Smooth muscle cell (in vitro differentiated cells): Measurements from ENCODE around the gene PCSK1. TPM values are rescaled to one million over a fixed set of nuclear protein-coding genes. Genes with fewer than 3 reads are reported as not detected.

Experiments used
- DNase-seq: peaks from one replicate; lab custom pipeline; 2025; ENCODE audit not compliant: unreplicated experiment; lab: John Stamatoyannopoulos, UW
- H2AFZ ChIP-seq: fragments of 200-600 bp; sonication (generic); 2 replicates; pipeline ENCODE4 v1.6.0; 2016; ENCODE audit warnings: antibody characterized with exemption, low read depth, mild to moderate bottlenecking
- H3F3A ChIP-seq: fragments of 200-600 bp; sonication (generic); 2 replicates; pipeline ENCODE4 v1.6.0; 2017; ENCODE audit warnings: antibody characterized with exemption, low read depth
- H3K27ac ChIP-seq: fragments of 200-600 bp; sonication (generic); 2 replicates; pipeline ENCODE4 v1.5.1; 2016; ENCODE audit warnings: low read depth, mild to moderate bottlenecking
- H3K27me3 ChIP-seq: fragments of 200-600 bp; sonication (generic); 2 replicates; pipeline ENCODE4 v1.6.1; 2016; ENCODE audit warnings: low read depth, mild to moderate bottlenecking
- H3K36me3 ChIP-seq: fragments of 200-600 bp; sonication (generic); 2 replicates; pipeline ENCODE4 v1.5.1; 2016; ENCODE audit warnings: low read depth
- H3K4me1 ChIP-seq: fragments of 200-600 bp; sonication (generic); 2 replicates; pipeline ENCODE4 v1.5.1; 2016; ENCODE audit warnings: low read depth
- H3K4me2 ChIP-seq: fragments of 200-600 bp; sonication (generic); 2 replicates; pipeline ENCODE4 v1.6.0; 2016; ENCODE audit warnings: mild to moderate bottlenecking
- H3K4me3 ChIP-seq: fragments of 200-600 bp; sonication (generic); 2 replicates; pipeline ENCODE4 v1.5.1; 2016; ENCODE audit warnings: mild to moderate bottlenecking
- H3K79me2 ChIP-seq: fragments of 200-600 bp; sonication (generic); 2 replicates; pipeline ENCODE4 v1.6.0; 2016; ENCODE audit warnings: low read depth, mild to moderate bottlenecking
- H3K9ac ChIP-seq: fragments of 200-600 bp; sonication (generic); 2 replicates; pipeline ENCODE4 v1.6.0; 2016; ENCODE audit warnings: low read depth
- H3K9me3 ChIP-seq: fragments of 200-600 bp; sonication (generic); replicated peaks from 2 replicates; pipeline ENCODE4 v1.5.1; 2016; ENCODE audit warnings: low read depth
- H4K20me1 ChIP-seq: fragments of 200-600 bp; sonication (generic); 2 replicates; pipeline ENCODE4 v1.6.0; 2016; ENCODE audit warnings: low read depth
- WGBS: methylation state at CpG from one replicate; pipeline ENCODE4 v1.1.7; 2016; ENCODE audit warnings: low lambda C conversion rate; 5-methylcytosine and 5-hydroxymethylcytosine counted together
- polyA plus RNA-seq: library from polyadenylated mRNA; unstranded; fragments of >200 nt; fragmentation: Nextera tagmentation; extraction: Ambion mirVana; gene quantifications from 2 replicates; pipeline ENCODE4 v1.2.1, GENCODE V29; 2016
- total RNA-seq: library from RNA; depleted of rRNA; stranded (reverse); fragments of >200 nt; gene quantifications from 2 replicates; pipeline ENCODE4 v1.2.3, GENCODE V29; 2014
- TF ChIP-seq, protein P1 (sequence below): fragments of 200-600 bp; sonication (generic); IDR thresholded peaks from 2 replicates; pipeline ENCODE4 v1.5.1; 2017; ENCODE audit warnings: borderline replicate concordance, mild to moderate bottlenecking, antibody characterized with exemption; ENCODE audit not compliant: insufficient read depth, poor library complexity, severe bottlenecking

PCSK1 gene
- total and polyA plus RNA-seq, 2 experiments from 2014 or later, result 0.32 to 1.1 TPM

DNA sequence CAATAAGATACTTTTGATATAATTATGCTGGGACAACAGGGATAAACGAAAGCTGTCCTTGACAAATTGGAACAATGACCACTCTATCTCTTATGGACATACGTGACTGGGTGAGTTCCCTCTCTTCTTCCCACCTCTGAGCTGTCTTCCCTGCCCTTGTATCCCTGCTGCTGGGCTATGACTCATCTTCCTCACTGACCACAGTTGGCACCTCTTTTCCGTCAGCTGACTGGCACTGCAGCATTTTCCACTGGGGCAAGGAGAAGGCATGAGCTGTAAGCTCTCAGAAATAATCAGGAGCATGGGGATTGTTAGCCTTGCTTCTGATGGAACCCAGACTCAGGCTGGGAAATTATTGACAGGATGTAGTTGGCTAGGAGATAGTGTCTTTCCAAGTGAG is 48.7 kb downstream of the PCSK1 start:
- DNase-seq, result no peak
- H3F3A ChIP-seq, result no peaks in the 10 kb centered on the region
- H3K79me2 ChIP-seq, result no peaks in the 10 kb centered on the region
- H3K9ac ChIP-seq, result no peak overlapping the region
- no peak overlapping the region for H3K4me3 ChIP-seq
- no peaks in the 10 kb centered on the region for H3K4me1 ChIP-seq
- WGBS, result 51% methylated on average over 3 of the region's 3 CpGs
- no peaks in the 10 kb centered on the region for H3K36me3 ChIP-seq
- peaks cover 7% of the 10 kb centered on the region for H3K27me3 ChIP-seq
- no peak overlapping the region for H2AFZ ChIP-seq
- no peaks in the 10 kb centered on the region for H4K20me1 ChIP-seq
- H3K4me2 ChIP-seq, result no peak overlapping the region
- no peaks in the 10 kb centered on the region for H3K9me3 ChIP-seq
- H3K27ac ChIP-seq, result no peak overlapping the region
- TF ChIP-seq, protein P1, sequence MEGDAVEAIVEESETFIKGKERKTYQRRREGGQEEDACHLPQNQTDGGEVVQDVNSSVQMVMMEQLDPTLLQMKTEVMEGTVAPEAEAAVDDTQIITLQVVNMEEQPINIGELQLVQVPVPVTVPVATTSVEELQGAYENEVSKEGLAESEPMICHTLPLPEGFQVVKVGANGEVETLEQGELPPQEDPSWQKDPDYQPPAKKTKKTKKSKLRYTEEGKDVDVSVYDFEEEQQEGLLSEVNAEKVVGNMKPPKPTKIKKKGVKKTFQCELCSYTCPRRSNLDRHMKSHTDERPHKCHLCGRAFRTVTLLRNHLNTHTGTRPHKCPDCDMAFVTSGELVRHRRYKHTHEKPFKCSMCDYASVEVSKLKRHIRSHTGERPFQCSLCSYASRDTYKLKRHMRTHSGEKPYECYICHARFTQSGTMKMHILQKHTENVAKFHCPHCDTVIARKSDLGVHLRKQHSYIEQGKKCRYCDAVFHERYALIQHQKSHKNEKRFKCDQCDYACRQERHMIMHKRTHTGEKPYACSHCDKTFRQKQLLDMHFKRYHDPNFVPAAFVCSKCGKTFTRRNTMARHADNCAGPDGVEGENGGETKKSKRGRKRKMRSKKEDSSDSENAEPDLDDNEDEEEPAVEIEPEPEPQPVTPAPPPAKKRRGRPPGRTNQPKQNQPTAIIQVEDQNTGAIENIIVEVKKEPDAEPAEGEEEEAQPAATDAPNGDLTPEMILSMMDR, result no peak

DNA sequence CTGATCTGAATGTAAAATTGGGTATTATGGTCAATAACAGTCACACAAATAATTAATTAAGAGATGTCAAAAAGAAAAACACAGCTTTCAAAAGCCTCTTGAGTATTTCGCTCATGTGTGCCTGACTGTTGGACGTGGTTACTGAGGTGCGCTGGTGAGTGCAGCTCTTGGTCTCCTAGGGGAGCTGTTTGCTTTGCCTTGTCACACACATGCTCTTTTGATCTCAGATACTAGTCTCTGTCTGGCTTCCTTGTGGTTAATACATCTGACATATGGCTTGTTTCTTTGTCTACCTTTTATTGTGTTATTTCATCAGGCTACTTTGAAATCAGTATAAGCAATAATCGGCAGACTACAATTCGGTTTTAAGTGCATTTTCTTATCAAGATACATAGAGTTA is 51.5 kb downstream of the PCSK1 start:
- Histone ChIP-seq H2AFZ (no peak overlapping the region), H3K4me1 (no peaks in the 10 kb centered on the region), H3K27me3 (peaks cover 7% of the 10 kb centered on the region), H3K27ac (no peak overlapping the region), H3K9me3 (no peaks in the 10 kb centered on the region), H3K36me3 (no peaks in the 10 kb centered on the region), H4K20me1 (no peaks in the 10 kb centered on the region), H3K4me3 (no peak overlapping the region), H3F3A (no peaks in the 10 kb centered on the region), H3K79me2 (no peaks in the 10 kb centered on the region), H3K4me2 (no peak overlapping the region), H3K9ac (no peak overlapping the region)
- no peak for DNase-seq
- TF ChIP-seq, protein P1, result no peak
- WGBS, result 72% methylated on average over 5 of the region's 5 CpGs

DNA sequence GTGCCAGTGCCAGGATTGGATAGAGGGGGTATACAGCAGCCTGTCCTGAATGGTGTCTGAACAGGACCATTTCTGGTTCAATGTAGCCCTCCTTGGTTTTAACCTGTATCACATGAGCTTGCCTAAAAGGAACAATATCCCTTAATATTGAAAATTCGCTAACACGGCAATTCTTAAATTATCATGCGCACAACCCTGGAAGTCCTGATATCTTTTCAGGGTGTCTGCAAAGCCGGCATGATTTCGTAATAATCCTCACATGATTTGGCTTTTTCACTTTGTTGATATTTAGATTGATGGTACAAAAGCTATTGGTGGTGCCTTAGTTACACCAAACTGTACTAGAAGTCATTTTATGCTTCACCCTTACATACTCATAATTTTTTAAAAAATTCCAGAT is 53.2 kb downstream of the PCSK1 start:
- H3K27me3 ChIP-seq, result peaks cover 7% of the 10 kb centered on the region
- DNase-seq, result no peak
- no peaks in the 10 kb centered on the region for H3K36me3 ChIP-seq
- H3K9me3 ChIP-seq, result no peaks in the 10 kb centered on the region
- H3K79me2 ChIP-seq, result no peaks in the 10 kb centered on the region
- 88% methylated on average over 5 of the region's 5 CpGs for WGBS
- no peaks in the 10 kb centered on the region for H3K4me1 ChIP-seq
- no peak overlapping the region for H3K4me2 ChIP-seq
- no peak overlapping the region for H3K4me3 ChIP-seq
- no peak overlapping the region for H3K9ac ChIP-seq
- no peak overlapping the region for H2AFZ ChIP-seq
- TF ChIP-seq, protein P1, result no peak
- no peaks in the 10 kb centered on the region for H3F3A ChIP-seq
- H3K27ac ChIP-seq, result no peak overlapping the region
- no peaks in the 10 kb centered on the region for H4K20me1 ChIP-seq

DNA sequence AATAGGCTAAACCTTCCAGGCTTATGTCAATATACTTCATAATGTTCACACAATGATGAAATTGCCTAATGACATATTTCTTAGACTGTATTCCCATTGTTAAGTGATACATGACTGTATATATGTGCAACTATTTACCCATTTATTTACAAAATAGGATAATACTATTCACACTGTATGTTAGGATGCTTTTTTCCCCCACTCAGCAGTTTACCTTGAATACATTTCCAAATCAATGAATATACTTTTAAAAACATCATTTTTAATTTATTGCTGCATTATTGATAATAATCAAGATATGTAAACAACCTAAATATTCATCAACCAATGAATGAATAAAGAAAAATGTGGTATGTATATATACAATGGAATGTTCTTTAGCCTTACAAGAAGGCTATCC is 55.5 kb downstream of the PCSK1 start:
- H3K27ac ChIP-seq, result no peak overlapping the region
- no peak overlapping the region for H3K9ac ChIP-seq
- no peaks in the 10 kb centered on the region for H4K20me1 ChIP-seq
- no peak for DNase-seq
- TF ChIP-seq, protein P1, result no peak
- H3K4me1 ChIP-seq, result no peaks in the 10 kb centered on the region
- H3K79me2 ChIP-seq, result no peaks in the 10 kb centered on the region
- H3K36me3 ChIP-seq, result no peaks in the 10 kb centered on the region
- H3K4me2 ChIP-seq, result no peak overlapping the region
- peaks cover 12% of the 10 kb centered on the region for H3K27me3 ChIP-seq
- no peaks in the 10 kb centered on the region for H3K9me3 ChIP-seq
- no peak overlapping the region for H3K4me3 ChIP-seq
- H2AFZ ChIP-seq, result no peak overlapping the region
- H3F3A ChIP-seq, result no peaks in the 10 kb centered on the region
